Spinal cord (tissue), 10 donors: ENCODE measurements around the gene CCZ1. TPM values are rescaled to one million over a fixed set of nuclear protein-coding genes. Genes with fewer than 3 reads are reported as not detected.
"Not testable (repeated sequence)": the region's sequence is repeated elsewhere in the genome, so short reads cannot be mapped to it uniquely, and the experiment has no call there.

Experiments used
- DNase-seq, 6 donors: peaks; one replicate each; pipeline versions ENCODE4 v3.0.0 to v3.0.0-alpha.2; 2013 to 2015; ENCODE audit warnings: low spot score in 6 of 6, low read depth in 4 of 6
- H3K27ac ChIP-seq: one replicate; pipeline ENCODE4 v1.5.1; 2013; ENCODE audit warnings: low read depth, low read length, control low read depth
- H3K27me3 ChIP-seq: one replicate; pipeline ENCODE4 v1.6.1; 2013; ENCODE audit warnings: low read length; ENCODE audit not compliant: control insufficient read depth, insufficient read depth
- H3K36me3 ChIP-seq: one replicate; pipeline ENCODE4 v1.6.1; 2013; ENCODE audit warnings: low read length; ENCODE audit not compliant: control insufficient read depth, insufficient read depth
- H3K4me1 ChIP-seq: one replicate; pipeline ENCODE4 v1.6.1; 2013; ENCODE audit warnings: low read length; ENCODE audit not compliant: control insufficient read depth, insufficient read depth
- H3K4me3 ChIP-seq: one replicate; pipeline ENCODE4 v1.5.1; 2013; ENCODE audit warnings: low read depth, low read length, control low read depth
- H3K9me3 ChIP-seq: one replicate; pipeline ENCODE4 v1.6.1; 2013; ENCODE audit warnings: low read length; ENCODE audit not compliant: control insufficient read depth, insufficient read depth
- WGBS: methylation state at CpG from one replicate; pipeline ENCODE4 v1.1.5; 2013; ENCODE audit warnings: missing lambda C conversion rate; ENCODE audit not compliant: insufficient coverage; 5-methylcytosine and 5-hydroxymethylcytosine counted together
- polyA plus RNA-seq, 2 donors: library from polyadenylated mRNA; unstranded; fragments of 120-200 nt; gene quantifications; one replicate each; pipeline ENCODE4 v1.2.1, GENCODE V29; 2013; ENCODE audit not compliant: insufficient read length in 2 of 2
- total RNA-seq, 2 donors: library from RNA; depleted of rRNA in 1 of 2; stranded (reverse); fragments of 120-200 nt in 1 of 2; fragments of >200 nt in 1 of 2; gene quantifications; one replicate each; pipeline versions ENCODE4 v1.2.3 to v1.2.4, GENCODE V29; 2013 to 2014
- donor health status: healthy.

The CCZ1 gene
- total and polyA plus RNA-seq, 4 donors: 47.1 to 102 (median 84.5) TPM

GRCh38 chr7:5868928-5869341 is 29.6 kb upstream of the CCZ1 start:
- H3K27ac ChIP-seq: not testable (repeated sequence)
- 88% methylated on average over 5 of the region's 6 CpGs for WGBS

DNA sequence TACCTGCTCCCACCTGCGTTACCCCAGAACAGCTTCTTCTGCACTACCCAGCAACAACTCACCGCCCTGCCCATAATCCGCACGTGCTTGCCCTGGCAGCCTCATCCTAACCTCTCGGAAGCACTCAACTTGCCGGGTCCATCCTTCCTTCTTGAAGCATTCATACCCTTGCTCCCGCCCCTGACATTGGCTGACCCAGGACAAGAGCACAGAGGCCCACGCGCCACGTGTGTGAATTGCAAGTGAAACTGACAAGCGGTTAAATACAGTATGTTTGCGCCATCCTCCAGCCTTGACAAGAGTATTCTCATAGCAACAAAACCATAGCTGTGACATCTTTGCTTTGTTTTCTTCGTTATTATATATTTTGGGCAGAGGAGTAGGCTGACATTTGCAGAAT is 28.8 kb upstream of the CCZ1 start:
- Histone ChIP-seq H3K27me3 (no peaks in the 10 kb centered on the region), H3K4me1 (peaks cover 9% of the 10 kb centered on the region), H3K36me3 (no peaks in the 10 kb centered on the region), H3K9me3 (no peaks in the 10 kb centered on the region), H3K4me3 (no peak overlapping the region), H3K27ac (no peak overlapping the region)
- no peak for DNase-seq
- WGBS: 88% methylated on average over 10 of the region's 13 CpGs

More at GRCh38 chr7:5868928-5869341, 29.6 kb upstream of the CCZ1 start:
- not testable (repeated sequence) for H3K4me1 ChIP-seq, H3K36me3 ChIP-seq, H3K27me3 ChIP-seq, DNase-seq, H3K9me3 ChIP-seq, H3K4me3 ChIP-seq

- no peaks in the 10 kb centered on the region for H3K9me3 ChIP-seq
- DNase-seq: peak in 2 of 6 donors; percentile 17 to 32
- H3K4me1 ChIP-seq: peaks cover 9% of the 10 kb centered on the region
- no peaks in the 10 kb centered on the region for H3K36me3 ChIP-seq
- H3K4me3 ChIP-seq: no peak overlapping the region
- WGBS: 50% methylated on average over 2 of the region's 2 CpGs
- H3K27me3 ChIP-seq: no peaks in the 10 kb centered on the region
- no peak overlapping the region for H3K27ac ChIP-seq
Observed at GRCh38 chr7:5870311-5870710, 28.2 kb upstream of the CCZ1 start.

- H3K4me3 ChIP-seq: no peak overlapping the region
- WGBS: no CpG with 5 or more reads among the region's 7 CpGs
- H3K4me1 ChIP-seq: peaks cover 9% of the 10 kb centered on the region
- peak overlapping the region; percentile 19 for H3K27ac ChIP-seq
- H3K36me3 ChIP-seq: no peaks in the 10 kb centered on the region
- peak in 3 of 6 donors; percentile 18 to 58 (median 47) for DNase-seq
- no peaks in the 10 kb centered on the region for H3K9me3 ChIP-seq
- no peaks in the 10 kb centered on the region for H3K27me3 ChIP-seq
Observed at GRCh38 chr7:5872326-5872725, 26.2 kb upstream of the CCZ1 start.

DNA sequence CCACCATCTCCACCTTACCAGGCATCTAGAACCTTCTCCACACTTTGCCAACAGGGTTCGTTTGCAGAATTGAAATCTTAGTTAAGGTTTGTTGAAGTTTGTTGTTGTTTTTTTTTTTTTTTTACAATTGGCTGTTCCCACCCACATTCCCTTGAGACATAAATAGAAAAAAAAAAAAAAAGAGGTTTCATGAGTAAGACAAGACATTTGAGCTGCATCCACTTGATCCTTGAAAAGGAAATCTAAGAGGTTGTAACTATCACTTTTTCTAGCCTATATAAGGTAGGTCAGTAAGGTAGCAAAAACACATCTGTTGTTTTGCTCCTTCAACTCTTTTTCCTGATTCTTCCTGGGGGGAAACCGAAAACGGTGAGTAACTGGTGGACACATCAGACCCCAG is 18.9 kb upstream of the CCZ1 start:
- not testable (repeated sequence) for H3K4me1 ChIP-seq, H3K9me3 ChIP-seq, H3K36me3 ChIP-seq, H3K4me3 ChIP-seq, H3K27me3 ChIP-seq, H3K27ac ChIP-seq, DNase-seq
- no CpG with 5 or more reads among the region's 3 CpGs for WGBS

- not testable (repeated sequence) for H3K36me3 ChIP-seq, H3K27me3 ChIP-seq, H3K27ac ChIP-seq, H3K9me3 ChIP-seq, DNase-seq, H3K4me3 ChIP-seq, H3K4me1 ChIP-seq
- WGBS: 73% methylated on average over 2 of the region's 6 CpGs
Observed at GRCh38 chr7:5880106-5880505, 18.4 kb upstream of the CCZ1 start.

GRCh38 chr7:5884431-5884830 is 14.1 kb upstream of the CCZ1 start:
- not testable (repeated sequence) for H3K27ac ChIP-seq, H3K4me3 ChIP-seq, H3K36me3 ChIP-seq, H3K9me3 ChIP-seq, H3K27me3 ChIP-seq, H3K4me1 ChIP-seq
- WGBS: 100% methylated on average over 1 of the region's 5 CpGs
- peak in 2 of 6 donors; percentile 79 to 89 for DNase-seq

DNA sequence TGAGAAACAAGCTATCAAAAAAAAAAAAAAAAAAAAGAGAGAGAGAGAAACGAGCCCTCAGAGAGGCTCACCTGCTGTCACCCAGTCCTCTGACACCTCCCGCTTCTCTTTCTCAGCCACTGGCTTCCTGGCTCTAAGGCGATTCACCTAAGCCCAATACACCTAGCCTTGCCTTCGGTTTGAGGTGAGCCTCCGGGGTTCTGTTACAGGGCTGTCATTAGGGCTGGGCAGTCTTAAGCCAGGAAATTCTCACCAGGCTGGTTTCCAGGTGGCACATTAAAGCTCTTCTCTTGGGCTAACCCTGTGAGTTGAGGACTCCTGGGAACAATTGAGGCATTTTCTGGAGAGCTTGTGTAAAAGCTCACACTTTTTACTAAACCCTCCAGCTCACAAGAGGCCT is 10.5 kb upstream of the CCZ1 start:
- not testable (repeated sequence) for H3K4me3 ChIP-seq, H3K27ac ChIP-seq, H3K9me3 ChIP-seq, H3K27me3 ChIP-seq, H3K36me3 ChIP-seq, DNase-seq, H3K4me1 ChIP-seq
- 88% methylated on average over 4 of the region's 5 CpGs for WGBS

- H3K27me3 ChIP-seq, DNase-seq, H3K9me3 ChIP-seq, H3K4me1 ChIP-seq, H3K36me3 ChIP-seq, H3K4me3 ChIP-seq, H3K27ac ChIP-seq: not testable (repeated sequence)
- no CpG with 5 or more reads among the region's 2 CpGs for WGBS
Observed at GRCh38 chr7:5890244-5890643, 8.3 kb upstream of the CCZ1 start.

DNA sequence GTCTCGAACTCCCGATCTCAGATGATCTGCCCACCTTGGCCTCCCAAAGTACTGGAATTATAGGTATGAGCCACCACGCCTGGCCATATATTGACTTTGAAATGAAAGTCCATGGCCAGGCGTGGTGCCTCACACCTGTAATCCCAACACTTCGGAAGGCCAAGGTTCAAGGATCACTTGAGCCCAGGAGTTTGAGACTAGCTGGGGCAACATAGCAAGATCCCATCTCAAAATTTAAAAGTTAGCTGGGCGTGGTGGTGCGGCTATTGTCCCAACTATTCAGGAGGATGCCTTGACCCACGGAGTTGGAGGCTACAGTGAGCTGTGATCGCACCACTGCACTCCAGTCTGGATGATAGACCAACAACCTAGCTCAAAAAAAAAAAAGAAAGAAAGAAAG is 6.0 kb upstream of the CCZ1 start:
- Histone ChIP-seq H3K4me3 (no peak overlapping the region), H3K27ac (no peak overlapping the region), H3K27me3 (no peaks in the 10 kb centered on the region), H3K4me1 (no peaks in the 10 kb centered on the region), H3K9me3 (no peaks in the 10 kb centered on the region), H3K36me3 (no peaks in the 10 kb centered on the region)
- no peak for DNase-seq
- 88% methylated on average over 5 of the region's 9 CpGs for WGBS
